Stomach (tissue), 4 donors: ENCODE measurements around the gene NUDT5.

Experiments
- EP300 ChIP-seq: sonication (generic); formaldehyde crosslinking; IDR thresholded peaks from one replicate; pipeline ENCODE4 v1.6.1; 2017; ENCODE audit warnings: antibody characterized with exemption
- POLR2A ChIP-seq, 4 donors: fragments of 450-650 bp; IDR thresholded peaks; one replicate each; pipeline ENCODE4 v1.6.1; 2016; ENCODE audit warnings: antibody characterized with exemption in 4 of 4, control low read depth in 2 of 4, mild to moderate bottlenecking in 1 of 4, moderate library complexity in 1 of 4
- POLR2AphosphoS5 ChIP-seq, 3 donors: sonication (generic); formaldehyde crosslinking; IDR thresholded peaks; one replicate each; pipeline ENCODE4 v1.6.1; 2016; ENCODE audit warnings: antibody characterized with exemption in 3 of 3
- TF ChIP-seq, protein P1 (sequence below), 7 experiments: fragments of 450-650 bp in 4 of 7; fragments of 200-600 bp in 3 of 7; sonication (generic) in 3 of 7; IDR thresholded peaks; one replicate each; pipeline ENCODE4 v1.5.1; 2016 to 2019; ENCODE audit warnings: antibody characterized with exemption in 7 of 7, control low read depth in 2 of 7, mild to moderate bottlenecking in 1 of 7

GRCh38 chr10:12212454-12212853, 16.8 kb upstream of the NUDT5 start:
- no peak for TF ChIP-seq POLR2A (IDR thresholded peaks at IDR 0.05)
- TF ChIP-seq, protein P1, sequence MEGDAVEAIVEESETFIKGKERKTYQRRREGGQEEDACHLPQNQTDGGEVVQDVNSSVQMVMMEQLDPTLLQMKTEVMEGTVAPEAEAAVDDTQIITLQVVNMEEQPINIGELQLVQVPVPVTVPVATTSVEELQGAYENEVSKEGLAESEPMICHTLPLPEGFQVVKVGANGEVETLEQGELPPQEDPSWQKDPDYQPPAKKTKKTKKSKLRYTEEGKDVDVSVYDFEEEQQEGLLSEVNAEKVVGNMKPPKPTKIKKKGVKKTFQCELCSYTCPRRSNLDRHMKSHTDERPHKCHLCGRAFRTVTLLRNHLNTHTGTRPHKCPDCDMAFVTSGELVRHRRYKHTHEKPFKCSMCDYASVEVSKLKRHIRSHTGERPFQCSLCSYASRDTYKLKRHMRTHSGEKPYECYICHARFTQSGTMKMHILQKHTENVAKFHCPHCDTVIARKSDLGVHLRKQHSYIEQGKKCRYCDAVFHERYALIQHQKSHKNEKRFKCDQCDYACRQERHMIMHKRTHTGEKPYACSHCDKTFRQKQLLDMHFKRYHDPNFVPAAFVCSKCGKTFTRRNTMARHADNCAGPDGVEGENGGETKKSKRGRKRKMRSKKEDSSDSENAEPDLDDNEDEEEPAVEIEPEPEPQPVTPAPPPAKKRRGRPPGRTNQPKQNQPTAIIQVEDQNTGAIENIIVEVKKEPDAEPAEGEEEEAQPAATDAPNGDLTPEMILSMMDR (IDR thresholded peaks at IDR 0.05), result no peak
- TF ChIP-seq EP300, result no peak
- TF ChIP-seq POLR2AphosphoS5 (IDR thresholded peaks at IDR 0.05), result no peak
